ENCODE data around the gene MAN2A1.

The MAN2A1 gene

GRCh38 chr5:109741390-109741789 is 51.7 kb downstream of the MAN2A1 start:
- no peak for ATAC-seq (ENCODE audit: low read depth)
- H3K4me1 ChIP-seq (ENCODE audit: insufficient read depth, poor library complexity, severe bottlenecking): peaks cover 72% of the 10 kb centered on the region

DNA sequence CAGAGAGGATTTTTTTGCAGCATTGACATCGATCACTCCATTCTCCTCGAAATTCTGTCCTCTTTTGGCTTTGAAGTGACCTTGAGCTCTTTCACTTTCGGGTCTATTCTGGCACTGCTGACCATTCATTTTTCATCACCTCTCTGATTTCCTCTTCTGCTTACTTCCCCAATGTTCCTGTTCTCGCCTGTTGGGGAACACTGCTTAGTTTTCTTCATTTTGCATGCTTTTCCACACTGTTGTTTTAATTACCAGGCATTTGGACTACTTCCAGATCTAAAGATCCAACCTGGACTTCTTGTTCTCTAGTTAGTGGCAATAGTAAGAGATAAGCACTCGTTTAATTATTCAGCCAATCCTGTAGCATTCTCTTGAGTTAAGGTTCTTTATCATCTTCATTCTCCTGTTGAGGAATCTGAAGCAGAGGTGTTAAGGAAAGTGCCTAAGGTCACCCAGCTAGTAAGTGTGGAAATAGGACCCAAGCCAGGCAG is 53.4 kb downstream of the MAN2A1 start:
- ATAC-seq (ENCODE audit: low read depth) (no peak), DNase-seq (ENCODE audit: low spot score) (no peak)
- H3K27me3 ChIP-seq (ENCODE audit: insufficient read depth, poor library complexity, severe bottlenecking): no peaks in the 10 kb centered on the region
- no peaks in the 10 kb centered on the region for H3K36me3 ChIP-seq (ENCODE audit: low read depth)
- TF ChIP-seq, protein P1, sequence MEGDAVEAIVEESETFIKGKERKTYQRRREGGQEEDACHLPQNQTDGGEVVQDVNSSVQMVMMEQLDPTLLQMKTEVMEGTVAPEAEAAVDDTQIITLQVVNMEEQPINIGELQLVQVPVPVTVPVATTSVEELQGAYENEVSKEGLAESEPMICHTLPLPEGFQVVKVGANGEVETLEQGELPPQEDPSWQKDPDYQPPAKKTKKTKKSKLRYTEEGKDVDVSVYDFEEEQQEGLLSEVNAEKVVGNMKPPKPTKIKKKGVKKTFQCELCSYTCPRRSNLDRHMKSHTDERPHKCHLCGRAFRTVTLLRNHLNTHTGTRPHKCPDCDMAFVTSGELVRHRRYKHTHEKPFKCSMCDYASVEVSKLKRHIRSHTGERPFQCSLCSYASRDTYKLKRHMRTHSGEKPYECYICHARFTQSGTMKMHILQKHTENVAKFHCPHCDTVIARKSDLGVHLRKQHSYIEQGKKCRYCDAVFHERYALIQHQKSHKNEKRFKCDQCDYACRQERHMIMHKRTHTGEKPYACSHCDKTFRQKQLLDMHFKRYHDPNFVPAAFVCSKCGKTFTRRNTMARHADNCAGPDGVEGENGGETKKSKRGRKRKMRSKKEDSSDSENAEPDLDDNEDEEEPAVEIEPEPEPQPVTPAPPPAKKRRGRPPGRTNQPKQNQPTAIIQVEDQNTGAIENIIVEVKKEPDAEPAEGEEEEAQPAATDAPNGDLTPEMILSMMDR (IDR thresholded peaks at IDR 0.05; ENCODE audit: poor library complexity, severe bottlenecking): no peak
- no peak overlapping the region for H3K4me3 ChIP-seq (ENCODE audit: severe bottlenecking)
- peaks cover 72% of the 10 kb centered on the region for H3K4me1 ChIP-seq (ENCODE audit: insufficient read depth, poor library complexity, severe bottlenecking)
- no peaks in the 10 kb centered on the region for H3K9me3 ChIP-seq (ENCODE audit: severe bottlenecking)
- H3K27ac ChIP-seq (ENCODE audit: poor library complexity, severe bottlenecking): peak overlapping the region; percentile 97

More at GRCh38 chr5:109741390-109741789, 51.7 kb downstream of the MAN2A1 start:
- no peaks in the 10 kb centered on the region for H3K27me3 ChIP-seq (ENCODE audit: insufficient read depth, poor library complexity, severe bottlenecking)
- no peak overlapping the region for H3K4me3 ChIP-seq (ENCODE audit: severe bottlenecking)
- 0 out of 2 replicates have a peak, but pooled peaks cover 3% of the 10 kb centered on the region for H3K36me3 ChIP-seq (ENCODE audit: low read depth)
- TF ChIP-seq, protein P1 (IDR thresholded peaks at IDR 0.05; ENCODE audit: poor library complexity, severe bottlenecking): no peak
- no peaks in the 10 kb centered on the region for H3K9me3 ChIP-seq (ENCODE audit: severe bottlenecking)
- DNase-seq (ENCODE audit: low spot score): no peak
- peak overlapping the region; percentile 97 for H3K27ac ChIP-seq (ENCODE audit: poor library complexity, severe bottlenecking)

- H3K4me1 ChIP-seq (ENCODE audit: insufficient read depth, poor library complexity, severe bottlenecking): peaks cover 71% of the 10 kb centered on the region
- ATAC-seq (ENCODE audit: low read depth) (peak; percentile 85), DNase-seq (ENCODE audit: low spot score) (peak; percentile 82)
- H3K9me3 ChIP-seq (ENCODE audit: severe bottlenecking): no peaks in the 10 kb centered on the region
- TF ChIP-seq, protein P1 (IDR thresholded peaks at IDR 0.05; ENCODE audit: poor library complexity, severe bottlenecking): no peak
- H3K4me3 ChIP-seq (ENCODE audit: severe bottlenecking): no peak overlapping the region
- H3K36me3 ChIP-seq (ENCODE audit: low read depth): no peaks in the 10 kb centered on the region
- H3K27ac ChIP-seq (ENCODE audit: poor library complexity, severe bottlenecking): peak overlapping the region; percentile 97
- no peaks in the 10 kb centered on the region for H3K27me3 ChIP-seq (ENCODE audit: insufficient read depth, poor library complexity, severe bottlenecking)
These were observed 54.1 kb downstream of the MAN2A1 start for GRCh38 chr5:109743770-109744212.

DNA sequence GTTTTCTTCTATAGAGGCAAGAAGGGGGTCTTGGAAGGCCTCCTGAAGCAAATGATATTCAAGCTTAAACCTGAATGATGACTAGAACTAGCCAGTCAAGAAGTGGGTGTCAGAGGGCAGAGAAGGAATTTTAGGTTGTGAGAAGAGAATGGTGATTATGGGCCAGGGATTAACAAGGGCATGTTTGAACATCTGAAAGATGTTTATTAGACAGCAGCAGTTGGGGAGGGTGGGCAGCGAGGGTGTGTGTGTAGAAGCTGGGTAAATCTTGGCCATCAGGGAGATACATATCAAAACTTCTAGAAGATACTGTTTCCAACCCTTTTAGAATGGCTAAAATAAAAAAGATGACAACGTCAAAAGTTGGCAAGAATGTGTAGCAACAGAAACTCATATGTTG is 54.5 kb downstream of the MAN2A1 start:
- H3K36me3 ChIP-seq (ENCODE audit: low read depth): no peaks in the 10 kb centered on the region
- no peaks in the 10 kb centered on the region for H3K27me3 ChIP-seq (ENCODE audit: insufficient read depth, poor library complexity, severe bottlenecking)
- peaks cover 69% of the 10 kb centered on the region for H3K4me1 ChIP-seq (ENCODE audit: insufficient read depth, poor library complexity, severe bottlenecking)
- no peaks in the 10 kb centered on the region for H3K9me3 ChIP-seq (ENCODE audit: severe bottlenecking)
- DNase-seq (ENCODE audit: low spot score): peak; percentile 62
- ATAC-seq (ENCODE audit: low read depth): peak; percentile 15; the same call in 2 of the 3 replicates
- no peak overlapping the region for H3K4me3 ChIP-seq (ENCODE audit: severe bottlenecking)
- TF ChIP-seq, protein P1 (IDR thresholded peaks at IDR 0.05; ENCODE audit: poor library complexity, severe bottlenecking): no peak
- peak overlapping the region; percentile 97 for H3K27ac ChIP-seq (ENCODE audit: poor library complexity, severe bottlenecking)

GRCh38 chr5:109748546-109748945 is 58.8 kb downstream of the MAN2A1 start:
- Histone ChIP-seq H3K36me3 (ENCODE audit: low read depth) (no peaks in the 10 kb centered on the region), H3K4me1 (ENCODE audit: insufficient read depth, poor library complexity, severe bottlenecking) (peaks cover 34% of the 10 kb centered on the region), H3K4me3 (ENCODE audit: severe bottlenecking) (no peak overlapping the region), H3K9me3 (ENCODE audit: severe bottlenecking) (no peaks in the 10 kb centered on the region), H3K27ac (ENCODE audit: poor library complexity, severe bottlenecking) (peak overlapping the region; percentile 9), H3K27me3 (ENCODE audit: insufficient read depth, poor library complexity, severe bottlenecking) (no peaks in the 10 kb centered on the region)
- TF ChIP-seq, protein P1 (IDR thresholded peaks at IDR 0.05; ENCODE audit: poor library complexity, severe bottlenecking): no peak
- DNase-seq (ENCODE audit: low spot score): no peak
- no peak for ATAC-seq (ENCODE audit: low read depth)

All from RWPE2 (cell line).